KOPT-K1 (cell line): ENCODE results near the gene PEX11G.

Source experiments
- H3K27ac ChIP-seq: fragments of 200-600 bp; sonication (generic); 2 replicates; pipeline ENCODE4 v1.5.1; 2016; ENCODE audit warnings: antibody characterized with exemption, mild to moderate bottlenecking, low read depth, low read length; ENCODE audit not compliant: poor library complexity, severe bottlenecking
- H3K36me3 ChIP-seq: fragments of 200-600 bp; sonication (generic); 2 replicates; pipeline ENCODE4 v1.5.1; 2017; ENCODE audit warnings: antibody characterized with exemption, mild to moderate bottlenecking, low read length, moderate library complexity; ENCODE audit not compliant: insufficient read depth
- H3K9me3 ChIP-seq: fragments of 200-600 bp; sonication (generic); 2 replicates; pipeline ENCODE4 v1.5.1; 2017; ENCODE audit warnings: antibody characterized with exemption, low read length, mild to moderate bottlenecking; ENCODE audit not compliant: insufficient read depth, poor library complexity, severe bottlenecking

Gene PEX11G

GRCh38 chr19:7524992-7525739 lies 36.3 kb upstream of the PEX11G start:
- H3K9me3 ChIP-seq: no peaks in the 10 kb centered on the region
- H3K36me3 ChIP-seq: peaks cover 21% of the 10 kb centered on the region; the same call in 1 of the 2 replicates
- no peak overlapping the region for H3K27ac ChIP-seq

GRCh38 chr19:7524523-7524922 lies 35.7 kb upstream of the PEX11G start:
- Histone ChIP-seq H3K36me3 (peaks cover 15% of the 10 kb centered on the region; the same call in 1 of the 2 replicates), H3K9me3 (no peaks in the 10 kb centered on the region), H3K27ac (no peak overlapping the region)

GRCh38 chr19:7522923-7523667 lies 34.3 kb upstream of the PEX11G start:
- peaks cover 5% of the 10 kb centered on the region; the same call in 1 of the 2 replicates for H3K36me3 ChIP-seq
- H3K9me3 ChIP-seq: no peaks in the 10 kb centered on the region
- H3K27ac ChIP-seq: peak overlapping the region; percentile 39

- H3K27ac ChIP-seq: peak within 1 kb of the TSS; percentile 39
- H3K9me3 ChIP-seq: no peaks in the 10 kb centered on the region
- peaks cover 5% of the 10 kb centered on the region; the same call in 1 of the 2 replicates for H3K36me3 ChIP-seq
Measured at GRCh38 chr19:7522072-7522922, 33.5 kb upstream of the PEX11G start, which contains the start of gene MCOLN1. Gene MCOLN1, plus strand, starts transcription at chr19:7522624. Its CDS starts 127 bp downstream, at chr19:7522751.

- Histone ChIP-seq H3K9me3 (no peaks in the 10 kb centered on the region), H3K27ac (no peak overlapping the region), H3K36me3 (peaks cover under 1% of the 10 kb centered on the region; the same call in 1 of the 2 replicates)
Measured at GRCh38 chr19:7521551-7522071, 32.8 kb upstream of the PEX11G start.

GRCh38 chr19:7520131-7521051 lies 31.6 kb upstream of the PEX11G start:
- Histone ChIP-seq H3K9me3 (no peaks in the 10 kb centered on the region), H3K36me3 (no peaks in the 10 kb centered on the region; the same call in 1 of the 2 replicates), H3K27ac (no peak overlapping the region)

- Histone ChIP-seq H3K36me3 (no peaks in the 10 kb centered on the region; the same call in 1 of the 2 replicates), H3K9me3 (no peaks in the 10 kb centered on the region), H3K27ac (no peak overlapping the region)
Measured at GRCh38 chr19:7519361-7520130, 30.7 kb upstream of the PEX11G start.

GRCh38 chr19:7516878-7517277 lies 28.0 kb upstream of the PEX11G start:
- no peak overlapping the region for H3K27ac ChIP-seq
- no peaks in the 10 kb centered on the region for H3K9me3 ChIP-seq
- H3K36me3 ChIP-seq: no peaks in the 10 kb centered on the region

- no peak overlapping the region for H3K27ac ChIP-seq
- H3K36me3 ChIP-seq: no peaks in the 10 kb centered on the region
- no peaks in the 10 kb centered on the region for H3K9me3 ChIP-seq
Measured at GRCh38 chr19:7516333-7516732, 27.5 kb upstream of the PEX11G start.

- H3K27ac ChIP-seq: no peak within 1 kb of the TSS
- H3K9me3 ChIP-seq: no peaks in the 10 kb centered on the region
- H3K36me3 ChIP-seq: no peaks in the 10 kb centered on the region
Measured at GRCh38 chr19:7515645-7516151, 26.9 kb upstream of the PEX11G start, which contains the start of gene ZNF358. Gene ZNF358, plus strand, starts transcription at chr19:7516103. Its CDS starts 3,140 bp downstream, at chr19:7519243.

- H3K27ac ChIP-seq: no peak overlapping the region
- no peaks in the 10 kb centered on the region for H3K36me3 ChIP-seq
- no peaks in the 10 kb centered on the region for H3K9me3 ChIP-seq
Measured at GRCh38 chr19:7515110-7515644, 26.3 kb upstream of the PEX11G start.

- H3K9me3 ChIP-seq: no peaks in the 10 kb centered on the region
- no peaks in the 10 kb centered on the region for H3K36me3 ChIP-seq
- H3K27ac ChIP-seq: no peak overlapping the region
Measured at GRCh38 chr19:7513809-7514642, 25.2 kb upstream of the PEX11G start.
